Right lung (tissue), 5 donors: ENCODE results near the gene IARS2. TPM values are rescaled to one million over a fixed set of nuclear protein-coding genes. Genes with fewer than 3 reads are reported as not detected.
A peak's percentile ranks its signal among the peaks of the same experiment; 100 is the strongest.
"Not testable (repeated sequence)": the region's sequence is repeated elsewhere in the genome, so short reads cannot be mapped to it uniquely, and the experiment has no call there.

Experiments
- DNase-seq, 2 donors: peaks; one replicate each; pipeline ENCODE4 v3.0.0-alpha.2; 2013
- polyA plus RNA-seq, 5 donors: library from polyadenylated mRNA; unstranded; fragments of 120-200 nt; gene quantifications; one replicate each; pipeline versions ENCODE4 v1.2.1 to v1.2.3, GENCODE V29; 2013; ENCODE audit warnings: inconsistent platforms in 1 of 5, low replicate concordance in 1 of 5; ENCODE audit not compliant: insufficient read length in 5 of 5, insufficient read depth in 1 of 5

The IARS2 gene
- polyA plus RNA-seq, 5 donors: 63.0 to 76.4 (median 74.8) TPM

DNA sequence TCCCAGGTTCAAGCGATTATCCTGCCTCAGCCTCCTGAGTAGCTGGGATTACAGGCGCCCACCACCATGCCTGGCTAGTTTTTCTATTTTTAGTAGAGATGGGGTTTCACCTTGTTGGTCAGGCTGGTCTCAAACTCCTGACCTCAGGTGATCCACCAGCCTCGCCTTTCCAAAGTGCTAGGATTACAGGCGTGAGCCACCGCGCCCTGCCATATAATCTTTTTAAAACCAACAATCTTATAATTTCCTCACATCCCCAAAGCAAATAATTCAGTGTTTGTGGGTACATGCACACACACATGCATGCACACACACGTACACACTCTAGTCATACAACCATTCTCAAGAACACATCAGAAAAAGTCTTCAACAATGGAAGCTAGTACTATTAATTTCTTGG lies 64.6 kb downstream of the IARS2 start:
- not testable (repeated sequence) for DNase-seq

DNA sequence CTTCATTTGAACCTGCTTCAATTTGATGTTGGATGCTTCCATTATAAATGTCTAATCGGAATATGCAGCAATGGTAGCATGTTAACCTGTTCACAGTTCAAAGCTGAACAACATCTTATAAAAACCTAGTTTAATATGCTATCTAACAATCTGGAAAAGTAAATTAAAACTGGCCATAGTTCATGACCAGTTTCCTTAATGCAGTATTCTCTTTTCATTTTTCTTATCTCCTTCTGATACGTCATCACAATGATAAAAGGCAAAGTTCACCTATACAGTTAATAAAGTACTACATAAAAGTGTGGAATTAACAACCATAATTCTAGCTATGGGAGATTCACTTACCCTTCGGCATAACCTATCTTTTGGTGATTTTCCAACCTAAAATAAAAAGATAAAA lies 65.1 kb downstream of the IARS2 start:
- no peak for DNase-seq

DNA sequence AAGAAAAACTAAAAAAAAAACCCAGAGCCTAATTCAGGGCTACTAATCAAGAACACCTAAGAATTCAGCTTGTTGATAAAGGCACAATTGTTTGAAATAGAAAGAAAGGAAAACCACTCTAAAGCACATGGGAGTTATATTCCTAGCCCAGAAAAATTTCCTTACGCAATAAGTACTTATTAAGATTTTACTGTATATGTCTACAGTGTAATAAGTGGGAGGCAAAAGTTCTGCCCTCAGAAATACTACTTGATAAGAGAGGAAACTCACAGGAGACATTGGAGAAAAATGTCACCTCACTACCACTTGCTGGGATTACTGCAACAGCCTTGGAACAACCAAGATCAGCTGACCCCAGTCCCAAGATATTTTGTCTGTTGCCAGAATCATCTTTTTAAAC lies 66.1 kb downstream of the IARS2 start:
- DNase-seq: no peak

DNA sequence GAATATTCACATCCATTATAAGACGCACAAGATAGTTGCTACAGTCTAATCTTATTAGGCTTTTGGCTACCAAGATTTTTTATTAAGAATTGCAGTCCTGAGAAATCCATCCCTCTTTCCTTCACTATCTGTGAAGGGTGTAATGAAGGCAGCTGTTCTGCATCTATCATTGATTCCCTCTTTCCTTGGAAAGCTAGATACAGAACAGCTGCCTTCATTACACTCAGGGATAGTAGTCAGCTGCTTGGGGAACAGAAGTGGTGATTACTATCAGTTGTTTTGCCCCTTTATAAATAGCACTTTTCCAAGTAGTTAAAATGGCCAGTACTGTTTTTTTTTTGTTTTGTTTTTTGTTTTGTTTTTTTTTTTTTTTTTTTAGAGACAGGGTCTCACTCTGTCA lies 70.2 kb downstream of the IARS2 start:
- DNase-seq: no peak

DNA sequence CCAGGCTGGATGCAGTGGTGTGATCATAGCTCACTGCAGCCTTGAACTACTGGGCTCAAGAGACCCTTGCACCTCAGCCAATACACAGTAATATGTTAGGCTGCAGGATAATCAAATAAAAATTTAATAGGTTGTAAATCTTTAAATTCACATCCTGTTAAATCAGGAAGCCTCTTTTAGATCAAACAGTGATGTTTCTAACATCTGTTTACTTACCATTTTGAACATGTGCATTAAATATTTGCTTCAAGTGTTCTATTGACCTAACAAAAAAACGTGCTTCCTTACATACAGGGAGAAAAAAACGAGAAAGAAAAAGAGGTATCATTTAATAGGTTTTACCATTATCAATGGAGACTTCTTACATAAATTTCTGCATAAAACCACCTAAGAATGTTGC lies 70.6 kb downstream of the IARS2 start:
- DNase-seq: no peak

DNA sequence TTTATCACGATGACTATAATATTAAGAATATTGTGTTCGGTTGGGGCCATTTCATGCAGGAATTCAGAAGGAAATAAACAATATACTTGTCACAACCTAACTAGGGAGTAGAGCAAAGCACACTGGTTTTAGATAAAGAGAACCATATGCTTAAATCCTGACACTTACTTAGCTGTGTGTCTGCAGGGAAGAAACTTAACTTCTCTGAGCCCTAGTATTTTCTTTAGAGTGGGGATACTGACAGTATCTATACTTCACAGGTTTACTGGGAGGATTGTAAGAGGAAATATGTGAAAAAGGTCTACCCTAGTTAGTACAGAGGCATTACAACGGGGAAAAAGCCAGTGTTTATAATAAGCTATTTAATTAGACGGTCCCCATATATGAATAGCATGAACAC lies 72.9 kb downstream of the IARS2 start:
- DNase-seq: no peak

DNA sequence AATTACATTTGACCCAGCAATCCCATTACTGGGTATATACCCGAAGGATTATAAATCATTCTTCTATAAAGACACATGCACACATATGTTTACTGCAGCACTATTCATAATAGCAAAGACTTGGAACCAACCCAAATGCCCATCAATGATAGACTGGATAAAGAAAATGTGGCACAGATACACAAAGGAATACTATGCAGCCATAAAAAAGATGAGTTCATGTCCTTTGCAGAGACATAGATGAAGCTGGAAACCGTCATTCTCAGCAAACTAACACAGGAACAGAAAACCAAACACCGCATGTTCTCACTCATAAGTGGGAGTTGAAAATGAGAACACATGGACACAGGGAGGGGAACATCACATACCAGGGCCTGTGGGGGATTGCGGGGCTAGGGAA lies 76.0 kb downstream of the IARS2 start:
- DNase-seq: not testable (repeated sequence)

DNA sequence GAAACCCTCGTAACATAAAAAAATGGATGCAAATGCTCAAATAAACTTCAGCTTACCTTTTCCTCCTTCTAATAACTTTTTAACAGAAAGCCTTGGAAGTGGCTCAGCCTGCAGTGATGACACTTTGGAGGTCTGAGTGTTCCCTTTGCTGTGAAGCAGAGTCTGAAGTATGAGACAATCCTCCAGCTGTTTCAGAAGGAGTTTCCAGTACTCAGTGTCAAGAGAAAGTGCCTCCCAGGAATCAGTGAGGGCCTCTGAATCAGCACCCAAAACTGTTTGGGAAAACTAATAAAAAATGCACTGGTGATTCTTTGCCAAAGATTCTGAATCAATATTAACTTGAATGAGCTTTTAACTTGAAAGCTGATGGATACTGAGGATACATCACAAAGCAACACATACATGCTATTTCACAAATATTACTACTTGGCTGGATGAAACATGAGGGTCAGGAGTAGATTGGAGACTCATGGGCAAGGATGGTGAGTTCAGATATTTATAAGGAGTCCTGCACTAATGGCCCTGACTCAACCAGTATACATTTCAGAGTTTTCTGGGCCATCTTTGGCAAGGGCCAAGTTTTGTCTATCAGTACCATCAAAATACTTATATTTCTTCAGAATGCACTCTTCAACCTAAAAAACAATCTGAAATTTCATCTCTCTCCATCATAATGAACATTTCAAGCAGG lies 77.0 kb downstream of the IARS2 start:
- no peak for DNase-seq

DNA sequence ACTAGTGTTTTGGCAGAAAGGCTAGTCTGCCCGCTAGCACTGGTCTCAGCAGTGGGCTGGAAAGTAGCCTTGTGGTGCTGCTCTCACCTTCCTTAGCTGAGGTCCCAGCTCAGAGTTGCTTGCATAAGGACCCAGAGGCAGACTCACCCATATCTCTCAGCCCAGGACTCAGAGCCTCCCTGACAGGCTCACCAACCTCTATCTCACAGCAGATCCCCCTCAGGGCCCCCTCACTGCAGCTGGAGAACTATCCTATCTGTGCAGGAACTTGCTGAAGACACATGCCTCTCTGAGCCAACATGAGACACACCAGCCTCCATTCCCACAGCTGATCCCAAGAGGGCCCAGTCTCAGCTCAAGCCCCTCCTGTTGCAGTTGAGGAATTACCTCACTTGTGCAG lies 82.6 kb downstream of the IARS2 start:
- no peak for DNase-seq

DNA sequence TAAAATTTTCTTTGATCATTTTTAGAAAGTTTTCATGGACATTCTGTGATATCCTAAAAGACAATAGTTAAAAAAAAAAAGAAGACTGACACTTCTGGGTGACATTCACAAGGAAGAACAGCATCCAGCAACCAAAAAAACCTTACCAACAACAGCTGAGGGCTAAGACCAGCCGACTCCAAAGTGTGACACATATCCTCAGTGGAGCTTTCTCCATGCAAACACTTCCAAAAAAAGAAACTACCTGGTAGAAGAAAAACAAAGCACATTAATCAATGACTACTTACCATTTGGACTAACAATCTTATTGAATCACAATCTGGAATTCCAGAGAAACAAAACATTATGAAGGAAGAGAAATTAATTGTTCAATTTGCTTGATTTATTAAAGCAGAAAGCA lies 88.2 kb downstream of the IARS2 start:
- no peak for DNase-seq

DNA sequence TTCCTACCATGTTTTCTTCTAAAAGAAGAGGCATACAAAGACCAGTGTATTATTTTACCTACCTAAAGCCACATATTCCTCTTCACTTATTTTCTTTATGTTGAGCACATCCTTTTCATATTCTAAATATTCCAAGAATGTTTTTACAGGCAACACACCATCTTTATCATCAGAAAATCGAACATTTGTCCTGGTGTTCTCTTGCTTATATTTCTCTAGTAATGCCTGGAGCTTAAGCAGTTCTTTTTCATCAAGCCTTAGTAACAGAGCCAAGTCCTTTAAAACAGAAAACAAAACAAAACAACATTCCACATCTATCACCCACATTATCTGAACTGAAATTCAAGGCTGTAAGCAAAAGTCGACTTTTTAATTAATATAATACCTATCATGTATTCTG lies 88.7 kb downstream of the IARS2 start:
- DNase-seq: no peak

DNA sequence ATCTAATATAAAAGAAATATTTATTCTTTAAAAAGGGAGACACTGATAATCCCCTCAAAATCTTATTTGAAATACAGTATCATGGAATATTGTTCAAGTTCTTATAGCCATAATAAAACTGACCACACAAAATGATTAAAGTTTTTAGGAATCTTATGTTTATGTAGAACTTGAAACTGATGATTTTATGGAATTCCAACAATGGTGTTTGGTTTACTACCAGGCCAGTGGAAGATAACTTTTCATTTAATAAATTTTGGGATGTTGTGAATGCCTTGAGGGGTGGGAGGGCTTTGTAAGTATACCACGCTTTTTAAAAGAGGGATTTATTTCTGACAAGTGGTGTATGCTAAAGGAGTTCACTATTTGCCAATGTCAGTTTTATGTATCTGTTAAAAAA lies 90.6 kb downstream of the IARS2 start:
- DNase-seq: no peak

DNA sequence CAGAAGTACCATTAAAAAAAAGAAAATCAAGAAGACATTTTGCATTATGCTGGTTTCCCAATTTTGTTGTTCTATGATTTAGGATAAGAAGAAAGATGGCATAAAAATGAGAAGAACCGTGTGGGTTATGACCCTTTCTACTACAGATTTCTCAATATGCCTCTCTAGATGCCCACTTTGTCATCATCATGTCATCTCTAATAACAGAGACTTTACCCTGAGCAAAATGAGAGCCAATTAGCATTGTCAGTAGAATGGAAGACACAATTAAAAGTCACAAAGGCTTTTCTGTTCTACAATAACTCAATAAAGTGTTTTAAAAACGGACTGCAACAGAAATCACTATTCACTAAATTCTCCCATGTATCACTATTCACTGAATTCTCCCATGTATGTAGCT lies 92.8 kb downstream of the IARS2 start:
- no peak for DNase-seq

DNA sequence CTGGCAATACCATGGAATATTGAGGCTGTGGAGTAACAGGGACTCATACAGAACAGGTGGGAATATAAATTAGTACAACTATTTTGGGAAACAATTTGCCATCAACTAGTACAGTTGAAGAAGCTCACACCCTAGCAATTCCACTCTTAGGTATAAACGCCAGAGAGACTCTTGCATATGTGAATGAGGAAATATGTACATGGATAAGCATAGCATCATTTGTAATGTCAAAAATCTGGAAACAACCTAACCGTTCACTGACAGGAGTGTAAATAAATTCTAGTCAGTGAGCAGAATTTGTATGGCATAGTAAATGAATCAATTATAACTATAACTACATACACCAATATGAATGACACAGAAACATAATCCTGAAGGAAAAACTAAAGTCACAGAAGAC lies 94.6 kb downstream of the IARS2 start:
- DNase-seq: no peak

DNA sequence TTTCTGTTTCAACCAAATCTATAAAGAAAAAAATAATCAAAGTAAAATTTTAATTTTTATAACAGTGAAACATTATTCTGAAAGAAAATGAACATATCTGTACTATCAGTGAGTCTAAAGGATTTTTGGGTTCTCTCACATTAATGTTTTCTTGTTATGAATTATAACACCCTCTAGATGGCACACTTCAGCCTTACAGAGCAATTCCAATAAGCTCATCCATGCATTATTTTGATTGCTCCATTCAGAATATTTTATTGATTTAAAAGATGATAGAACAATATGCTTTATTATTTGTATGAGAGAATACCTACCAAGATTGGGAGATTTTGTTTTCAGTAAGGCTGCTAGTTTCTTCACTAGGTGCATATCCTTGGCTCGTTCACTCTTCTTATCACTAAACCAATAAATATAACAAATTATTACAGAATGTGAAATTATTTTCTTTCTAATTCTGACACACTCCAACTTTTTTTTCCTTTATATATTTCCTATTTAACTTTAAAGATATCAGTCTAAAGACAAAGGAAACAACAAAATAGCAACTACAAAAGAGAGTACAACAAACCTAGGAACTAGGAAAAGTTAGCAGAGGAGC lies 95.9 kb downstream of the IARS2 start:
- peak; percentile 1 to 12 for DNase-seq

DNA sequence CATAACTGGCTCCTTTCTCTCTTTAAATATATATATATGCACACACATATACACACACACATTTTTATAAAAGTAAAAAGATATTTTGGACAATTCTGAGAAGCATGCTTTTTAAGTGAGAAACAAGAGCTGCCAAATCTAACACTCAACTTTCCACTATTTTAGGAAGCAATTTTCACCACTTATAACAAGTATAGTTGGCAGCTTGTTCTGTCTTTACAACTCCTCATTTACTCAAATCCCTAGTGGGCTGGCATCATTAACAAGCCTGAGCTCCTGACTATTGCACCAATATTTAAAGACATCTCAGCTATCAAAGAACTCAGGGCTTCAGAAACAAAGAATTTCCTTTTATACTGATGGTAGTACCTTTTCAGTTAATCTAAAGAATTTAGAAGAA lies 101.8 kb downstream of the IARS2 start:
- no peak for DNase-seq

Other genes with a start within 250 kb of the IARS2 start
- under 1 TPM; 0.22 to 0.52 (median 0.28) TPM for gene SLC30A10, start 165.6 kb upstream of the IARS2 start, polyA plus RNA-seq
- gene EPRS1, start 47.6 kb upstream of the IARS2 start, polyA plus RNA-seq: 100 to 1,000 TPM in 2 of 5 donors, 10 to 100 TPM in 3; 75.5 to 108 (median 98.4) TPM
- 10 to 100 TPM; 38.6 to 54.9 (median 45.5) TPM for gene BPNT1, start 4.3 kb upstream of the IARS2 start, polyA plus RNA-seq
- gene RAB3GAP2, start 178.3 kb downstream of the IARS2 start, polyA plus RNA-seq: 10 to 100 TPM; 24.0 to 46.5 (median 40.8) TPM